Neural progenitor cell (in vitro differentiated cells): ENCODE results near the gene CDH1. TPM values are rescaled to one million over a fixed set of nuclear protein-coding genes. Genes with fewer than 3 reads are reported as not detected.

ENCODE experiments used
- DNase-seq: peaks from one replicate; pipeline ENCODE4 v3.0.0-alpha.2; 2016; ENCODE audit warnings: low spot score
- H2AFZ ChIP-seq: fragments of 200-600 bp; sonication (generic); replicated peaks from 2 replicates; pipeline ENCODE4 v1.6.1; 2016; ENCODE audit warnings: antibody characterized with exemption
- H3F3A ChIP-seq: fragments of 200-600 bp; sonication (generic); 2 replicates; pipeline ENCODE4 v1.6.1; 2016; ENCODE audit warnings: antibody characterized with exemption, low read depth
- H3K27ac ChIP-seq: fragments of 200-600 bp; sonication (generic); 2 replicates; pipeline ENCODE4 v1.5.1; 2016; ENCODE audit warnings: mild to moderate bottlenecking
- H3K27me3 ChIP-seq: fragments of 200-600 bp; sonication (generic); 2 replicates; pipeline ENCODE4 v1.6.1; 2016; ENCODE audit warnings: mild to moderate bottlenecking, moderate library complexity
- H3K36me3 ChIP-seq: fragments of 200-600 bp; sonication (generic); 2 replicates; pipeline ENCODE4 v1.5.1; 2016
- H3K4me1 ChIP-seq: fragments of 200-600 bp; sonication (generic); 2 replicates; pipeline ENCODE4 v1.6.1; 2016; ENCODE audit warnings: mixed run types
- H3K4me2 ChIP-seq: fragments of 200-600 bp; sonication (generic); 2 replicates; pipeline ENCODE4 v1.6.1; 2016
- H3K4me3 ChIP-seq: fragments of 200-600 bp; sonication (generic); 2 replicates; pipeline ENCODE4 v1.5.1; 2016
- H3K79me2 ChIP-seq: fragments of 200-600 bp; sonication (generic); 2 replicates; pipeline ENCODE4 v1.6.1; 2016; ENCODE audit warnings: low read depth
- H3K9ac ChIP-seq: fragments of 200-600 bp; sonication (generic); 2 replicates; pipeline ENCODE4 v1.6.1; 2016
- H3K9me3 ChIP-seq: fragments of 200-600 bp; sonication (generic); 2 replicates; pipeline ENCODE4 v1.5.1; 2016; ENCODE audit warnings: low read depth
- H4K20me1 ChIP-seq: fragments of 200-600 bp; sonication (generic); 2 replicates; pipeline ENCODE4 v1.6.1; 2016; ENCODE audit warnings: low read depth
- H3K27ac Mint-ChIP-seq: 3 replicates; pipeline ENCODE4 v1.8.0; 2021; ENCODE audit warnings: mixed read lengths
- H3K27me3 Mint-ChIP-seq: 2 replicates; pipeline ENCODE4 v1.8.0; 2022; ENCODE audit warnings: low read depth, mild to moderate bottlenecking, inconsistent platforms, moderate library complexity, mixed read lengths; ENCODE audit not compliant: insufficient read depth
- H3K36me3 Mint-ChIP-seq: 3 replicates; pipeline ENCODE4 v1.8.0; 2021; ENCODE audit warnings: mixed read lengths
- H3K4me1 Mint-ChIP-seq: 3 replicates; pipeline ENCODE4 v1.8.0; 2021; ENCODE audit warnings: mixed read lengths
- H3K4me3 Mint-ChIP-seq: 3 replicates; pipeline ENCODE4 v1.8.0; 2021; ENCODE audit warnings: mild to moderate bottlenecking, moderate library complexity, mixed read lengths
- H3K9me3 Mint-ChIP-seq: 3 replicates; pipeline ENCODE4 v1.8.0; 2020; ENCODE audit warnings: mixed read lengths
- CTCF ChIP-seq: fragments of 200-600 bp; sonication (generic); IDR thresholded peaks from 2 replicates; pipeline ENCODE4 v1.5.1; 2017; ENCODE audit warnings: antibody characterized with exemption, mild to moderate bottlenecking
- EZH2 ChIP-seq: fragments of 200-600 bp; sonication (generic); IDR thresholded peaks from 2 replicates; pipeline ENCODE4 v1.6.1; 2017; ENCODE audit warnings: antibody characterized with exemption, mild to moderate bottlenecking, moderate library complexity
- EZH2phosphoT487 ChIP-seq: fragments of 200-600 bp; sonication (generic); IDR thresholded peaks from 2 replicates; pipeline ENCODE4 v1.6.1; 2017; ENCODE audit warnings: antibody characterized with exemption
- total RNA-seq: library from RNA; depleted of rRNA; stranded (reverse); fragments of >200 nt; gene quantifications from 2 replicates; pipeline ENCODE4 v1.2.3, GENCODE V29; 2015; ENCODE audit warnings: low replicate concordance

The CDH1 gene
- total RNA-seq = 1.9 and 3.3 TPM in 2 replicates

DNA sequence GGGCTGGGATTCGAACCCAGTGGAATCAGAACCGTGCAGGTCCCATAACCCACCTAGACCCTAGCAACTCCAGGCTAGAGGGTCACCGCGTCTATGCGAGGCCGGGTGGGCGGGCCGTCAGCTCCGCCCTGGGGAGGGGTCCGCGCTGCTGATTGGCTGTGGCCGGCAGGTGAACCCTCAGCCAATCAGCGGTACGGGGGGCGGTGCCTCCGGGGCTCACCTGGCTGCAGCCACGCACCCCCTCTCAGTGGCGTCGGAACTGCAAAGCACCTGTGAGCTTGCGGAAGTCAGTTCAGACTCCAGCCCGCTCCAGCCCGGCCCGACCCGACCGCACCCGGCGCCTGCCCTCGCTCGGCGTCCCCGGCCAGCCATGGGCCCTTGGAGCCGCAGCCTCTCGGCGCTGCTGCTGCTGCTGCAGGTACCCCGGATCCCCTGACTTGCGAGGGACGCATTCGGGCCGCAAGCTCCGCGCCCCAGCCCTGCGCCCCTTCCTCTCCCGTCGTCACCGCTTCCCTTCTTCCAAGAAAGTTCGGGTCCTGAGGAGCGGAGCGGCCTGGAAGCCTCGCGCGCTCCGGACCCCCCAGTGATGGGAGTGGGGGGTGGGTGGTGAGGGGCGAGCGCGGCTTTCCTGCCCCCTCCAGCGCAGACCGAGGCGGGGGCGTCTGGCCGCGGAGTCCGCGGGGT, at the start of gene CDH1:
Gene CDH1, plus strand, starts transcription at position 247 of the 684 bp plus-strand sequence. Its CDS starts 124 bp downstream, at position 371.
- Histone ChIP-seq H3K9ac (no peak within 1 kb of the TSS), H3K4me1 (peaks cover 12% of the 10 kb centered on the region), H3K79me2 (no peaks in the 10 kb centered on the region), H3K9me3 (no peaks in the 10 kb centered on the region), H4K20me1 (no peaks in the 10 kb centered on the region), H3K36me3 (no peaks in the 10 kb centered on the region), H2AFZ (peak within 1 kb of the TSS; percentile 36), H3K4me3 (peak within 1 kb of the TSS; percentile 58), H3K4me2 (peak within 1 kb of the TSS; percentile 75), H3F3A (peaks cover 8% of the 10 kb centered on the region), H3K27me3 (peaks cover 29% of the 10 kb centered on the region), H3K27ac (no peak within 1 kb of the TSS)
- H3K27ac Mint-ChIP-seq = no peak within 1 kb of the TSS
- H3K27me3 Mint-ChIP-seq = peaks cover 37% of the 10 kb centered on the region
- peaks cover 2% of the 10 kb centered on the region for H3K9me3 Mint-ChIP-seq
- no peak for TF ChIP-seq EZH2phosphoT487
- TF ChIP-seq CTCF = no peak
- no peak for TF ChIP-seq EZH2
- DNase-seq = peak; percentile 70
- peaks cover 14% of the 10 kb centered on the region for H3K4me1 Mint-ChIP-seq
- H3K36me3 Mint-ChIP-seq = no peaks in the 10 kb centered on the region
- H3K4me3 Mint-ChIP-seq = peak within 1 kb of the TSS; percentile 81

GRCh38 chr16:68689921-68690320, 47.2 kb upstream of the CDH1 start:
- H3K27me3 ChIP-seq = no peaks in the 10 kb centered on the region
- H3K4me2 ChIP-seq = no peak overlapping the region
- TF ChIP-seq EZH2 (no peak), EZH2phosphoT487 (no peak), CTCF (no peak)
- H3F3A ChIP-seq = no peaks in the 10 kb centered on the region
- Mint-ChIP-seq H3K4me1 (no peaks in the 10 kb centered on the region), H3K27ac (no peak overlapping the region), H3K9me3 (no peaks in the 10 kb centered on the region), H3K27me3 (no peaks in the 10 kb centered on the region), H3K4me3 (no peak overlapping the region), H3K36me3 (peaks cover 2% of the 10 kb centered on the region)
- DNase-seq = no peak
- no peak overlapping the region for H3K9ac ChIP-seq
- no peaks in the 10 kb centered on the region for H3K4me1 ChIP-seq
- no peaks in the 10 kb centered on the region for H3K36me3 ChIP-seq
- H3K27ac ChIP-seq = no peak overlapping the region
- no peak overlapping the region for H3K4me3 ChIP-seq
- no peaks in the 10 kb centered on the region for H3K9me3 ChIP-seq
- no peak overlapping the region for H2AFZ ChIP-seq
- H4K20me1 ChIP-seq = no peaks in the 10 kb centered on the region
- no peaks in the 10 kb centered on the region for H3K79me2 ChIP-seq

DNA sequence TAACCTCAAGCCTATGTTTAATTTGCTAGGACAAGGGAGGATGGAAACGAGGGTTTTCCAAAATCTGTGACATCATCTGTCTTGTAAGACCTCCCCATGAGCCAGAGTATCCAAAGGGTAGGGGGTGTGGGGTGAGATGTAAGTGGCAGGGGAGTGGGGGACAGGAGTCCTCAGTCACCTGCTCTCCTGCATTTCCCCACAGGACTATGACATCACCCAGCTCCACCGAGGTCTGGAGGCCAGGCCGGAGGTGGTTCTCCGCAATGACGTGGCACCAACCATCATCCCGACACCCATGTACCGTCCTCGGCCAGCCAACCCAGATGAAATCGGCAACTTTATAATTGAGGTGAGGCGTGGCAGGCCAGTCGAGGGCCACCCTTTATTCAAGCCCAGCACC, 41.5 kb upstream of the CDH1 start:
- Histone ChIP-seq H3F3A (no peaks in the 10 kb centered on the region), H3K4me3 (no peak overlapping the region), H3K27ac (no peak overlapping the region), H3K4me1 (no peaks in the 10 kb centered on the region), H2AFZ (no peak overlapping the region), H3K36me3 (no peaks in the 10 kb centered on the region), H3K27me3 (no peaks in the 10 kb centered on the region), H3K9me3 (no peaks in the 10 kb centered on the region), H3K79me2 (no peaks in the 10 kb centered on the region), H3K4me2 (no peak overlapping the region), H4K20me1 (no peaks in the 10 kb centered on the region), H3K9ac (no peak overlapping the region)
- TF ChIP-seq CTCF (no peak), EZH2phosphoT487 (no peak), EZH2 (no peak)
- H3K9me3 Mint-ChIP-seq = no peaks in the 10 kb centered on the region
- DNase-seq = no peak
- no peak overlapping the region for H3K27ac Mint-ChIP-seq
- peaks cover 4% of the 10 kb centered on the region for H3K4me1 Mint-ChIP-seq
- no peaks in the 10 kb centered on the region for H3K27me3 Mint-ChIP-seq
- H3K36me3 Mint-ChIP-seq = peaks cover 2% of the 10 kb centered on the region
- no peak overlapping the region for H3K4me3 Mint-ChIP-seq
